Activated gamma-delta T cell (primary cell): Measurements from ENCODE around the gene RNF167.
A peak's percentile ranks its signal among the peaks of the same experiment; 100 is the strongest.

ENCODE experiments used
- DNase-seq: peaks from one replicate; lab custom pipeline; 2025; lab: John Stamatoyannopoulos, UW

RNF167 gene

DNA sequence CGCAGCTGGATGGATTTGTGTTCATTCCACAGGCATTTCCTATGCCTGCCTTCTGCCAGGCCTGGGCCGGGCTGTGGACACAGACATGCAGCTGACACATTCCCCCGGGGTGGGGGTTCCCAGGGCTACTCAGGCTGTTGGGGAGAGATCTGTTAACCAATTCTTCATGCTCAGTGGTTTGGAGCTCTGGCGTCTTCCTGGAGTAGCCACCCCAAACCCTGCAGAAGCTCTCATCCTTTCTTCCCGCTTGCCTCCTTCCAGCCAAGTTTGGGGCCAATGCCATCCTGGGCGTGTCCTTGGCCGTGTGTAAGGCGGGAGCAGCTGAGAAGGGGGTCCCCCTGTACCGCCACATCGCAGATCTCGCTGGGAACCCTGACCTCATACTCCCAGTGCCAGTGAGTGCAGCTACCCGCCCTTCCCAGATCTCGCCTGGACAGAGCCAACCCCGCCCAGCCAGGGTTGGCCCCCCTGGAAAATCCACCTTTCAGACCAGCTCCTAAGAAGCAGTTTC lies 13.4 kb downstream of the RNF167 start:
- no peak for DNase-seq

DNA sequence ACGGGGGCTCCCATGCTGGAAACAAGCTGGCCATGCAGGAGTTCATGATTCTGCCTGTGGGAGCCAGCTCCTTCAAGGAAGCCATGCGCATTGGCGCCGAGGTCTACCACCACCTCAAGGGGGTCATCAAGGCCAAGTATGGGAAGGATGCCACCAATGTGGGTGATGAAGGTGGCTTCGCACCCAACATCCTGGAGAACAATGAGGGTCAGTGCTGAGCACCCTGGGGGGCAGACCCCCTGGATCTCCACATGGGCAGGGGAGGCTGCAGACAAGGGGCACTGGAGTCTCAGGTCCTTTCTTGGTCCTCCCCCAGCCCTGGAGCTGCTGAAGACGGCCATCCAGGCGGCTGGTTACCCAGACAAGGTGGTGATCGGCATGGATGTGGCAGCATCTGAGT lies 15.0 kb downstream of the RNF167 start:
- no peak for DNase-seq

DNA sequence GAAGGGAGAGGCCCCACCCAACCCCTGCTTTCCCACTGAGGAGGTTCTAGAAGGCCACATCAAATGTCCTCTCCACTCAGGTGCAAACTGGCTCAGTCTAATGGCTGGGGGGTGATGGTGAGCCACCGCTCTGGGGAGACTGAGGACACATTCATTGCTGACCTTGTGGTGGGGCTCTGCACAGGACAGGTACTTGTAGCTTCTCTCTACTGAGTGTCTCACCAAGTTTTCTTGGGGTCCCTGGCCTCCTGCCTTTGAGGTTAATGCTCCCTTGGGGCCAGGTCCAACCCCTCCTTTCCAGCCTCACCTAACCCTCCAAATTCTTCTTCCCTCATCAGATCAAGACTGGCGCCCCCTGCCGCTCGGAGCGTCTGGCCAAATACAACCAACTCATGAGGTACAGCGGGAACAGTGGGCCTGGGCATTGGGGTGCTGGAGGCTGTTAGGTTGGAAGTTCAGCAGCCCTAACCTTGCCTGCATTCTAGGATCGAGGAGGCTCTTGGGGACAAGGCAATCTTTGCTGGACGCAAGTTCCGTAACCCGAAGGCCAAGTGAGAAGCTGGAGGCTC lies 16.5 kb downstream of the RNF167 start:
- DNase-seq: no peak

DNA sequence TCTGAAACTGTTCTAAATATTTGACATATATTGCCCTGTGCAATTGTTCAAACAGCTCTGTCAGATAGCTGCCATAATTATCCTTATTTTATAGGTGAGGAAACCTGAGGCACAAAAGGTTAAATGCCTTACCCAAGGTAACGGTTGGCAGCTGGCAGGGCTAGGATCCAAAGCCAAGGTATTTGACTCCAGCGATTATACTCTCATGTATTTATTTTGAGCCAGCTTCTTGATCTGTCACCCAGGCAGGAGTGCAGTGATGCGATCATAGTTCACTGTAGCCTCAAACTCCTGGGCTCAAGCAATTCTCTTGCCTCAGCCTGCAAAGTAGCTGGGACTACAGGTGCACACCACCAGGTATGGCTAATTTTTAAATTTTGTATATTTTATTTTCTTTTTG lies 18.0 kb downstream of the RNF167 start:
- no peak for DNase-seq

DNA sequence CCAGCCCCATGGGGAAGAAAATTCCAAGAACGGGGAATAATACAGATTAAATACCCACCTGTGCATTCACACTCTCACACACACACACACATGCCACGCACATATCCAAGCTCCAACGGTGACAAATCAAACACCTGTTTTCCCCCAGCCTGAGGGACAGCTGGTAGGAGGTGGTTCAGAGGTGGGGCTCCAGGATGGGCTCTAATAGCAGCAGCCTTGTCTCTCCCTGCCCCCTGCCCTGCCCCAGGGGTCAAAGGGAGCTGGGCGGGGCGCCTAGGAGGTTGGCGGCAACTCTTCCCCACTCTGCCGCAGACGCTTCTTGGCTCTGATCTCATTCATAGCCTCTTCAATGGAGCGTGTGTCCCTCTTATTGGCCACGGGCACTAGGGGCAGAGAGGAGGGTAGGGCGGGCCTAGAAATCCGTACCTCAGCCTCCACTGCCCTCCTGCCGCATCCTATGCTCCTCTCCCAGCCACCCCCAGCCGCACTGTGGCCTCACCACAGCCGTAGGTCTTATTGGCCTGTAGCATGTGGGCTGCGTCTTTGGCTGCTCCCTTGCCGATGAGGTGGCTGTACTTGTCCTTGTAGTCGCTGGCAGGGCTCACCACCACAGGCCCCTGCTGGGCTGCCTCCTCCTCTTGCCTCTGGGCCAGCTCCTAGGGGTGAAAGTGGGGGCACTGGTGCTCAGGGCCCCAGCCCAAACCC lies 19.3 kb downstream of the RNF167 start:
- no peak for DNase-seq

DNA sequence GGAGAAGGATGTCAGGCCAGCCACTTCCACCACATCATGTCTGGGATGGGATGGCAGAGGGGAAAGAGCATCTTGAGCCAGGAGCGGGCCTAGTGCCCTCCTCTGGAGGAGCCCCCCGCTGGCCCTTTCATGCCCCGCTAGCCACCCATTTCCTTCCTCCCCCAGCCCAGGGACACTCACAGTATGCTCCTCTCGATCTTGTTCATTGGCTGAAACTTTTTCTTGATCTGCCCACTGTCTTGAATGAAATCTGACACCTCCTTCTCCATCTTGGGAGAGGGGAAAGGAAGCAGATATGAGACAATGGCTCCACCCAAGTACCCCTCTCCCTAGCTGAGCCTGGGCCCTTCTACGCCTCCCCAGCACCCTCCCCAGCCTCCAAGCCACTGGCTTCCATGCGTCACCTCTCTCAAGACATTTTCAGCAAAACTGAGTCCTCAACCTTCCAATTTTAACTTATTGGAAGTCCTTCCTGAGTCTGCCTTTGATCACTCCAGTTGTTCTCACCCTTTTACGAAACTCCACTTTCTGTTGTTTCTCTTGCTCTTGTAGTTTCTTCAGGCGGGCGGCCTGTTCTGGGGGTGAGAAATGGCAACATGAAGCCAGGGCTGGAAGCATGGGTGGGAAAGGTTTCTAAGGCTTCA lies 20.3 kb downstream of the RNF167 start:
- DNase-seq: no peak

DNA sequence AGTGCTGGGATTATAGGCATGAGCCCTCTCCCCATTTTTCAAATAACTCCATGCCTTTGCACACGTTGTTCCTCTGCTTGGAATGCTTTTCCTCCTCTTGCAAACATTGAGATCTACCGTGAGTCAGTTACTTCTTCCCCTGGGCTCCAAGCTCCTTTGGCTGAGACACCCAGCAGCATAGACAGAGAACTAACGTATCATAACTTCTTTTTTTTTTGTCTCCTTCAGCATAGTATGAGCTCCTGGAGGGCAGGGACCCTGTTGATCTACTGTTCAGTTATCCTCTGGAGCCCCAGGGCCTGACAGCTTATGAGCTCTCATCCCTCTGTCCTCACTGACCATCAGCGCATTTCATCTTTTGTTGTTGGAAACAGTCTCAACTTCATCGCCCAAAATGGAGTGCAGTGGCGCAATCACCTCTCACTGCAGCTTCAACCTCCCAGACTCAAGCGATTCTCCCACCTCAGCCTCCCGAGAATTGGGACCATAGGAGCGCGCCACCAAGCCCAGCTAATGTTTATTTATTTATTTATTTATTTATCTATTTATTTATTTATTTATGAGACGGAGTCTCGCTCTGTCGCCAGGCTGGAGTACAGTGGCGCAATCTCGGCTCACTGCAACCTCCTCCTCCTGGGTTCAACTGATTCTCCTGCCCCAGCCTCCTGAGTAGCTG lies 25.4 kb downstream of the RNF167 start:
- no peak for DNase-seq

DNA sequence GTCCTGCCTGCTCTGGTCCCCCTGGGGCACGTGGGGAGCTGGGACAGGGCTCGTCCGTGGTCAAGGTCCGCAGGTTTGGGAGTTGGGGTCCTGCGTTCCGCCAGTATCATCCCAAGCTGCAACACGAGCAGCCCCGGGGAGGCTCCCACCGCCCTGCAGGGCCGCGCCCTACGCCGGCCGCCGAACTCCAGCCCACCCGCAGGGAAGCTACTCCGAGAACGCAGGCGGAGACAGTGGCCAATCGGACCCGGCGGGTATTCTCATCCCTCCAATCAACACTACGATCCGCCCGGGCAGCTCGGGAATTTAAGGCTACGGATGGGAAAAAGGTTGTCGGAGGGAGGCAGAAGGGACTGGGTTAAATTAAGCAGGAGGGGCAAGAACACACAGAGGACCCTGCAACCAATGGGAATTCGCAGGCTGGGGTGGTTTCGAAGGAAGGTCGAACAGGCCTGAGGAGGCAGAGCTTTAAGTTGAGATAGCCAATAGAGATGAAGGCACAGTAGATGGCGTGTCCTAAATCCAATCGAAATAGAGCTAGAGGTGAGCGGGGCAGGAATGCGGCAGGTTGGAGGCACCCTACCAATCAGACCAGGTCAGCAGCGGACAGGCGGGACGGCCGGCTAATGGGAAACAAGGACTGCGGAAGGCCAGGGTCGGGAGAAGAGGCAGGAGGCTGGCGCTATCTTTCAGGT lies 26.9 kb downstream of the RNF167 start:
- DNase-seq: peak; percentile 82

DNA sequence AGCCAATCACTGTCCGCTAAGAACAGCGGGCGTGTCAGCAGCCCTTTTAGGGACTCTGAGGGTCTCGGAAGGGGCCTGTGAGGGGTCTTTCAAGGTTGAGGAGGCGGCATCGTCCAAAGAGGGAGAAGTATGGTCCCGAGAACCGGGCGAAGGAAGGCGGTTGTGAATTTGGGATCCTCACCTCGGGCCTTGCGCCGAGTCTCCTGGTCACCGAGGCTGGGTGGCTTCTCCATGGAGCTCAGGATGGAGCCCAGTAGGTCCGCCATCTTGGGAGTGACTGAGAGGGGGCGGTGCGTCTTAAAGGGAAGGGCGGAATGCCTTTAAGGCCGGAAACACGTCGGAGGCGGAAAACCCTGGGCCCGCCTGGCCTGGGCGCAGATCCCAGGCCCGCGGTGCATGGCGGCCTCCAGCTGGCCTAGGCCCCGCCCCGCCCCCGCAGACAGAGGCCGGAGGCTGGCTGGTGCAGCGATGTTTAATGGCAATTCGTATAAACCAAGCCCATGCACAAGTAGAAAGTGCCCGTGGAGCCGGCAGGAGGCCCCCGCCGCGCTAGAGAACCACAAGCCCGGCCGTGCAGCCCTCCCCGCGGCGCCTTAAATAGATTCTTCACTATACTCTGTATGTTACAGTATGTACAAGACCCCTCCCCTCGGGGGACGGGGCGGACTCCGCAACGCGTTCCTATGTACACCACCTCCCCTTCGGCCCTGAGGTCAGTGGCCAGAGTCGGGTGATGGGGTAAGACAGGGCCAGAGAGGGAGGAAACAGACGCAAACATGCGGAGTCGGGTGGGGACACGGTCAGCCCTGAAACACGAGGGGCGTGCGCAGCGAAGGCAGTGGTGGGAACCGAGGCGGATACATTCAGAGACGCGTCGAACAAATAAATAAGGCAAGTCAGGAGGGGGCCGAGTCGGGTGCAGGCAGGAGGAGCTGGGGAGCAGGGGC lies 27.7 kb downstream of the RNF167 start, which contains the start of gene SPAG7:
Gene SPAG7, minus strand, starts transcription at position 279 of the 947 bp plus-strand sequence. Its CDS starts 13 bp downstream, at position 266.
- peak; percentile 78 for DNase-seq

DNA sequence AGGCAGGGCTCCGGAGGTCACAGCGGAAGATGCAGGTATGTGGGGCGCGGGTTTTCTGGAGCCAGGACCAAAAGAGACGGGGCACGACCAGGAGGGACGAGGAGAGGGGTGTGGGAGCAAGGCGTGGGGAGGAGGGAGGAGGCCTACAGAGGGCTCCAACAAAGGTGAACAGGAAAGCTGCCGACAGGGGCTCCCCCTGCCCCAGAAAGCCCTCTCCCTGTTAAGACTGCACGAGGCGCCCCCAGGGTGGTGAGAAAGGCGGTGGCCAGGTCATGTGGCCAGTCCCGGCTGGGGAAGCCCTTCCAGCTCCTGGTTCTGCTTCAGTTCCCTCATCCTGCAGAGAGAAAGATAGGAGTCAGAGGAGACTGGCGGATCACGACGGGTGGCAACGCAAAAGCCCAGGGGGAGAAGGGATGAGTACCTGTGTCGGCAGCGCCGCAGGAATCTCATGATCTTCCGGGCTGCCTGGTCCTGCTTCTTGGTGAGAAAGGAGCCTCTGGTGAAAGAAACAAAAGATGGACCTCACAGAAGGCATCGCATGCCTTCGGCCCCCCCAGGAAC lies 28.5 kb downstream of the RNF167 start:
- DNase-seq: no peak

DNA sequence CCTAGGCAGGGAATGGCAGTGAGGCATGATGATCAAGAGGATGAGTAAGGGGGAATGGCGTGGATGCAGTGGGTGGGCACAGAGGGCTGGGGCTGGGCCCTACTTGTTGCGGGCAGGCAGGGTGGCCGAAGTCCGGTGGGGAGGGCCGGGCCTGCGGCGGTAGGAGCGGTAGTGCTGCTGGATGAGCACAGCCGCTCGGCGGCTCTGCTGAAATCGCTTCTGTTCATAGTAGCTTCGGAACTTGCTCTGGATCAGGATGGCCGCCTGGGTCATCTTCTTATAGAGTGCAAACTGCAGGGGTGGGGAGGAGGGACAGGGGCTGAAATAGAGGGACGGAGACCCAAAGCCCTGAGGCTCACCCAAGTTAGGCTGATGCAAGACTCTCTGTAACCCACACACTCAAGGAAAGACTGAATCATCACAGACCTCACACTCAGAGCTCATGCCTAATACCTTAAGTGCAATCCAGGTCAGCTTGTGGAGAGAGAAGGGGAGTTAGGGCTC lies 29.0 kb downstream of the RNF167 start:
- DNase-seq: no peak

DNA sequence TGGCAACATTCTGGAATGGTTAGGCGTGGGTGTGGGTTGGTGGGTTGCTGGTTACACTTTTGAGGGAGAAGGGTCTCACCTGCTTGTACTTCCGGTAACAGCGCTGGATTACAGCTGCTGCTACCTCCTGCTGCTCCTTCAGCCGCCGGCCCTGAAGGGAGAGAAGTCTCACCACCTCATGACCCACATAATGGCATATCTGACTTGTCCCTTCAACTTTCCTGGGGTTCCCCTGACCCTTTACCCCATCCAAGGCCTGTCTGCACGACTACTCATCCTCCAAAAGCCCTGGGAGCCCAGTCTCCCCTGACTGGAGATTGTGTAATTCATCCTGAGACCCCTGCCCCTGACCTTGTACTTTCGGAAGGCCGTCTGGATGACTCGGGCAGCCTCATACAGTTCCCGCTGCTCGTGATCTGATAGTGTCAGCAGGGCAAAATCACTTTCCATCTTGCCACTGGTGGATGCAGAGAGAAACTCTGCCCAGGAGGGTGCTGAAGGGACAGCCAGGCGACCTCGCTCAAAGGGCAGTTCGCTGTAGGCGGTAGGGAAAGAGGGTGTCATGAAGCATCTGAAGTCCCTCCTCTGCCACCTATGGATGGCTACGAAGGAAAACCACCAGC lies 29.6 kb downstream of the RNF167 start:
- no peak for DNase-seq

DNA sequence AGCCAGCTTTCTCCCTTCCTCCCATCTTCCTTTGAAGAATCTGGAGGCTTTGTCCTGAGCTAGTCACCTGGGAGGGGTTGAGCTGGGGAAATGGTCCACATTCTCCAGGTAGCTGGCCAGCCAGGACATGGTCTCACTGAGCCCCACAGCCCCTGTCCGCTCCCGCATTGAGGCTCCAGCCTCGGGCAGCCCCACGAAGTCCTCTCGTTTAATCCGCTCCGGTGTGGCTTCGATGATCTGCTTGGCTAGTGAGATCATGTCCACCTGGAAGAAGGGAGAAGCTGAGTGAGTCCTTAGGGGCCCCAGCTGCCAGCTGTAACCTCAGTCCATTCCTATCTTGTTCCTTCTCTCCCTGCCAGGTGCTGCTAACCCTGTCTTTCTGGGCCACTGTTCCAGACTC lies 30.2 kb downstream of the RNF167 start:
- no peak for DNase-seq

DNA sequence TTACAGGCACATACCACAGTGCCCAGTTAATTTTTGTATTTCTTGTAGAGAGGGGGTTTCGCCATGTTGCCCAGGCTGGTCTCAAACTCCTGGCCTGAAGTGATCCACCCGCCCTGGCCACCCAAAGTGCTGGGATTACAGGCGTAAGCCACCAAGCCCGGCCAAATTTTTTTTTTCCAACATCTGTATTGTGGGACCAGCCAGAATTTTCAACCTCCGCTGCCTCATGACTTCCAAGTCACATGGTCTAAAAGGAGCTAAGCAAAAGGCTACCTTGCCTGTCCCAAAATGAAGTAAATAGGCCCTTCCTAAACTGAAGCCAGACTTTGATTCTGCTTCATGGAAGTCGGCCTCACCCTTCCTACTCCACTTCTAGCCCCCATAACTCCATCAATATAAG lies 31.8 kb downstream of the RNF167 start:
- no peak for DNase-seq

DNA sequence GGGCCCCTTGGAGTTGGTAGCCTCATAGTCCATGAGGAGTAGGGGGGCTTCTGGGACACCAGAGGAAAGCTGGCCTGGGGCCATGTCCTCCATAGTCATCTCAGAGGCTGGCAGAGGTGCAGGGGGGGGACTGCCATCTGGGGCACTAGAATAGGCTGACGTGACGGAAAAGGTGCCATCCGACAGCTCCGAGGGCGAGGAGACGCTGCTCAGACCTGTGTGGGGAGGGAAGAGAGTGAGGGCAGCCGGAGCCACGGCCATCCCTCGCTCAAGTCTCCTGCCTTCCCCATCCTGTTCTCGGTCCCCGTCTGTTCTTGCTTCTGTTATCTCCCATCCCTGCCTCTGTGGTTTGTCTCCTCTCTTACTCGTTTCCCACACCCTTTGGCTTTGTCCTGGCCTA lies 32.3 kb downstream of the RNF167 start:
- DNase-seq: no peak

DNA sequence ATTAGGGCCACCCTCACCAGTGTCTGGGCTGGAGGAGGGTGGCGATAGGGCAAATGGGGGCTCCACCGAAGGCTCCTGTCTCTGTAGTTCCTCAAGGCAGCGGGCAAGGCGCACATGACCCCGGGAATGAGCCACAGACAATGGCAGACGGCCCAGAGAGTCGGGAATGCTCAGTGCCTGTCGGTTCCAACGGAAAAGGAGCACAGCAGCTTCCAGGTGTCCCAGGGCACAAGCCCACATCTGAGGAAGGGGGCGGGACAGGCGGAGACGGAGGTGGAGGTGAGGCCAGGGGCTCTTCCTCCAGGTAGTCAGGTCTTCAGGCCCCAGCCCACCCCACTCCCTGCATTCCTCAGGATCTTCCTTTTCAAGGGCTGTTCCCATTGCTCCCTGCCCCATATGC lies 32.7 kb downstream of the RNF167 start:
- DNase-seq: no peak

DNA sequence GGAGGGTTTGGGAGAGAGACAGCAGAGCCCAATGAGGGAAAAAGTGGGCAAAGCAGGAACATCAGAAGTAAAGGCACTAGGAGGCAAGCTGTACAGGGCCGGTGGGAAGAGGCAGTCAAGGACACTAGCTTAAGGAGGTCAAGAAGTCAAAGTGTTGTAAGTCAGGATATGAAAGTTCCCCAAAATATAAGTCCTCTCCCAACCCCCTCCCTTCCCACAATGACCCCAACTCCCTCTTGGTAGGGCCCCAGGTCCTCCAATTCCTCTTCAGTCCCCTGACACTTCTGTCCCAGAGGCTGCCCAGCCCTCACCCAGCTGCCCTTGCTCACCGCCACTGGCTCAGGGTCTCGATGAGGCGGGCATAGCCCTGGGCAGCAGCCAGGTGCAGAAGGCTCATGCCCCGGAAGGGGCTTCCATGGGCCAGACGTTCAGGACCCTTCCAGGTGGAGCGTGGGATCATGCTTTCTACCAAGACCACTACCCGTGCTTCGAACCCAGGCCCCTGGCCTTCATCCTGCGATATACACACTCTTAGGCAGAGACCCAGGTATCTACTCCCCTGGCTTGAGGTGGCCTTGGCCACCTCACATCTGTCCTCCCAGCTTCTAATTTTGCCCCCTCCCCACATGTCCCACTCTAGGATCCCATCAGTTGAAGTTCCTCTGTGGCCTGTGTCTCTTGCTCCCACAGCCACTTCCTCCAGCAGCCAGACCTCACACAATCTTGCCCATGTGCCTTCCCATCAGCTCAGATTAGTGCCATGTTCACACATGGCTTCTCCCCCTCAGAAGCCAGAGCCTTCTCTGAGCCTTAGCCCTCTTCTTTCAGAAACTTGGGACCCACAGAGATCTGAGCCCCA lies 33.4 kb downstream of the RNF167 start:
- no peak for DNase-seq

DNA sequence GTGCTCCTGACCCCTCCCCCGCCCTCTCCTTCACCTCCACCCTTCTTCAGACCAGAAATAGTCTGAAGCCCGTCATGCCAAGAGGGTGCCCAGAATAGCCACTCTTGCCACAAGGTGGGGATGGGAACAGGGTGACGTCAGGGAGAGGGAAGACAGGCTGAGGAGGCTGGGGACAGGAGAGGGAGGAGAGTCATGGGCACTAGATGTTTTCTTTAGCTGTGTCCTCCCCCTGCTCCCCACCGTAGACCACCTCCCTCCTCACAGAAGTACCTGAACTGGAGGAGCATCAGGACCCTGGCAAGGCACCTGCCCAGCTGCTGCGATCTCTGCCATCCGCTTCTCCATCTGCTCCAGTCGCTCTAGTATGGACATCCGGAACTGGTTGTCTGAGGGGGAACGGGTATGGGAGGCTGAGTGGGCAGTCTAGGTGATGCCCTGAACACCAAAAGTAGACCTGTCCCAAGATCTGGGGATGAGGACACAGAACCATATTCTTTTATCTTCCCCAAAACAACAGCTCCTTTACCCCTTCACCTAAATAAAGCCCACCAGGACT lies 34.1 kb downstream of the RNF167 start:
- no peak for DNase-seq

DNA sequence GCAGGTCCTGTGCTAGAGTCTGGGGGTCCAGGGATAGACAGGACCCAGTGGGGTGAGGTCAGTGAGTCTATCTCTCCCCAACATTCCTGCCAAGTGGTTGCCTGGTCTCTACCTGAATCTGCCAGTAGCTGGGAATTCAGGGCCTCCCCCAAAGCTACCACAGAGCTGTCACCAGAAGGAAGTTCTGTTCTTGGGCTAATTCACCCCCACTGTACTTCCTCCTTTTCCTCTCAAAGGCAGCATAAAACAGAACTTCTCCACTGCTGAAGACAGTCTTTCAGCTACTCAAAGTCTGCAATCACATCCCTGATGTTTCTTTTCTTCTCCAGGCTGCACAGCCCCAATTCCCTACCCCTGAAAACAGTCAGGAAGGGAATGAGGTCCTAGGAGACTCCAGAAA lies 38.7 kb downstream of the RNF167 start:
- DNase-seq: no peak
